ENCODE results near the gene ZNF564. TPM values are rescaled to one million over a fixed set of nuclear protein-coding genes. Genes with fewer than 3 reads are reported as not detected.
A peak's percentile ranks its signal among the peaks of the same experiment; 100 is the strongest.

The ZNF564 gene
- total RNA-seq, 1 donor from 2014 or later, result 11.5 TPM

- Histone ChIP-seq H4K20me1 (ENCODE audit: insufficient read depth, low read length) (peaks cover 33% of the 10 kb centered on the region), H3K9ac (ENCODE audit: low read length) (no peak overlapping the region), H3K27ac (ENCODE audit: low read depth, low read length) (no peak overlapping the region), H3K27me3 (ENCODE audit: insufficient read depth, low read length) (no peaks in the 10 kb centered on the region), H3K4me1 (ENCODE audit: insufficient read depth, low read length) (peaks cover 11% of the 10 kb centered on the region), H3K9me3 (ENCODE audit: insufficient read depth, low read depth, low read length) (peaks cover 4% of the 10 kb centered on the region), H3K79me2 (ENCODE audit: insufficient read depth, low read length) (peaks cover 87% of the 10 kb centered on the region), H2AFZ (ENCODE audit: low read depth, low read length) (no peak overlapping the region), H3K4me2 (ENCODE audit: low read length) (no peak overlapping the region), H3K36me3 (ENCODE audit: insufficient read depth, low read length) (no peaks in the 10 kb centered on the region), H3K4me3 (ENCODE audit: insufficient read depth, low read depth, low read length) (no peak overlapping the region)
- peaks cover 24% of the 10 kb centered on the region for H3K9me3 Mint-ChIP-seq (ENCODE audit: unreplicated experiment)
- FAIRE-seq (no peak), DNase-seq (ENCODE audit: low read depth) (no peak)
- H3K36me3 Mint-ChIP-seq (ENCODE audit: low read depth, unreplicated experiment), result peaks cover 44% of the 10 kb centered on the region
- peaks cover 20% of the 10 kb centered on the region for H3K4me1 Mint-ChIP-seq (ENCODE audit: low read depth, unreplicated experiment)
- H3K27me3 Mint-ChIP-seq (ENCODE audit: low read depth, unreplicated experiment), result no peaks in the 10 kb centered on the region
- no peak overlapping the region for H3K27ac Mint-ChIP-seq (ENCODE audit: unreplicated experiment)
- TF ChIP-seq EZH2 (IDR thresholded peaks at IDR 0.05; ENCODE audit: insufficient read depth, low read length) (no peak), CTCF (IDR thresholded peaks at IDR 0.05; ENCODE audit: insufficient read depth, low read depth, low read length) (no peak)
- no peak overlapping the region for H3K4me3 Mint-ChIP-seq (ENCODE audit: unreplicated experiment)
Measured at GRCh38 chr19:12546068-12546467, 5.2 kb downstream of the ZNF564 start.

GRCh38 chr19:12545267-12545666 is 6.0 kb downstream of the ZNF564 start:
- H3K4me3 Mint-ChIP-seq (ENCODE audit: unreplicated experiment), result no peak overlapping the region
- no peaks in the 10 kb centered on the region for H3K27me3 Mint-ChIP-seq (ENCODE audit: low read depth, unreplicated experiment)
- H3K36me3 Mint-ChIP-seq (ENCODE audit: low read depth, unreplicated experiment), result peaks cover 52% of the 10 kb centered on the region
- no peak overlapping the region for H3K4me2 ChIP-seq (ENCODE audit: low read length)
- peaks cover 11% of the 10 kb centered on the region for H3K4me1 ChIP-seq (ENCODE audit: insufficient read depth, low read length)
- H3K9ac ChIP-seq (ENCODE audit: low read length), result no peak overlapping the region
- H3K27ac ChIP-seq (ENCODE audit: low read depth, low read length), result no peak overlapping the region
- FAIRE-seq (no peak), DNase-seq (ENCODE audit: low read depth) (no peak)
- H3K4me3 ChIP-seq (ENCODE audit: insufficient read depth, low read depth, low read length), result no peak overlapping the region
- H3K79me2 ChIP-seq (ENCODE audit: insufficient read depth, low read length), result peaks cover 80% of the 10 kb centered on the region
- H3K4me1 Mint-ChIP-seq (ENCODE audit: low read depth, unreplicated experiment), result peaks cover 20% of the 10 kb centered on the region
- H3K36me3 ChIP-seq (ENCODE audit: insufficient read depth, low read length), result no peaks in the 10 kb centered on the region
- H3K27ac Mint-ChIP-seq (ENCODE audit: unreplicated experiment), result no peak overlapping the region
- peaks cover 4% of the 10 kb centered on the region for H3K9me3 ChIP-seq (ENCODE audit: insufficient read depth, low read depth, low read length)
- H3K27me3 ChIP-seq (ENCODE audit: insufficient read depth, low read length), result no peaks in the 10 kb centered on the region
- no peak overlapping the region for H2AFZ ChIP-seq (ENCODE audit: low read depth, low read length)
- TF ChIP-seq EZH2 (IDR thresholded peaks at IDR 0.05; ENCODE audit: insufficient read depth, low read length), result no peak
- H3K9me3 Mint-ChIP-seq (ENCODE audit: unreplicated experiment), result peaks cover 26% of the 10 kb centered on the region
- H4K20me1 ChIP-seq (ENCODE audit: insufficient read depth, low read length), result peaks cover 33% of the 10 kb centered on the region

GRCh38 chr19:12544401-12544876 is 6.8 kb downstream of the ZNF564 start:
- Mint-ChIP-seq H3K36me3 (ENCODE audit: low read depth, unreplicated experiment) (peaks cover 54% of the 10 kb centered on the region), H3K4me1 (ENCODE audit: low read depth, unreplicated experiment) (peaks cover 18% of the 10 kb centered on the region), H3K27me3 (ENCODE audit: low read depth, unreplicated experiment) (no peaks in the 10 kb centered on the region), H3K9me3 (ENCODE audit: unreplicated experiment) (peaks cover 33% of the 10 kb centered on the region), H3K27ac (ENCODE audit: unreplicated experiment) (peak overlapping the region; percentile 85), H3K4me3 (ENCODE audit: unreplicated experiment) (peak overlapping the region; percentile 41)
- DNase-seq (ENCODE audit: low read depth), result peak; percentile 90
- Histone ChIP-seq H2AFZ (ENCODE audit: low read depth, low read length) (no peak overlapping the region), H3K4me2 (ENCODE audit: low read length) (peak overlapping the region; percentile 60), H3K27ac (ENCODE audit: low read depth, low read length) (peak overlapping the region; percentile 23), H3K4me1 (ENCODE audit: insufficient read depth, low read length) (peaks cover 11% of the 10 kb centered on the region), H3K4me3 (ENCODE audit: insufficient read depth, low read depth, low read length) (no peak overlapping the region), H3K79me2 (ENCODE audit: insufficient read depth, low read length) (peaks cover 78% of the 10 kb centered on the region), H3K36me3 (ENCODE audit: insufficient read depth, low read length) (peaks cover 2% of the 10 kb centered on the region), H3K9ac (ENCODE audit: low read length) (no peak overlapping the region), H4K20me1 (ENCODE audit: insufficient read depth, low read length) (peaks cover 33% of the 10 kb centered on the region), H3K27me3 (ENCODE audit: insufficient read depth, low read length) (no peaks in the 10 kb centered on the region), H3K9me3 (ENCODE audit: insufficient read depth, low read depth, low read length) (peaks cover 4% of the 10 kb centered on the region)
- TF ChIP-seq CTCF (IDR thresholded peaks at IDR 0.05; ENCODE audit: insufficient read depth, low read depth, low read length), result no peak
- TF ChIP-seq EZH2 (IDR thresholded peaks at IDR 0.05; ENCODE audit: insufficient read depth, low read length), result no peak
- FAIRE-seq, result no peak
